IMR-90 (cell line): ENCODE results near the gene MCF2L2. TPM values are rescaled to one million over a fixed set of nuclear protein-coding genes. Genes with fewer than 3 reads are reported as not detected.
A peak's percentile ranks its signal among the peaks of the same experiment; 100 is the strongest.

Experiments used
- ATAC-seq: fragments of 200-7000 bp; cut with Tn5 transposase; 2 replicates; pipeline ENCODE4 v1.9.1; 2020; ENCODE audit warnings: low read depth, mild to moderate bottlenecking, moderate library complexity
- BruUV-seq: library from RNA; stranded (reverse); fragments of 400-500 nt; replicated peaks from 2 replicates; lab custom pipeline; 2021; lab: Mats Ljungman, UMichigan
- CTCF ChIA-PET: fragments of 300-600 bp; formaldehyde crosslinking; extraction: SDS; loops from one replicate; lab custom pipeline; 2021; ENCODE audit warnings: antibody characterized with exemption; lab: Yijun Ruan, JAX
- POLR2A ChIA-PET: fragments of 300-600 bp; sonication (Branson Sonifier 250); formaldehyde crosslinking; loops from one replicate; lab custom pipeline; 2022; ENCODE audit warnings: antibody characterized with exemption; ENCODE audit not compliant: unreplicated experiment; lab: Charles Lee
- DNase-seq: peaks from one replicate; pipeline ENCODE4 v3.0.0; 2013
- H2AFZ ChIP-seq: replicated peaks from 2 replicates; pipeline ENCODE3; 2013; ENCODE audit warnings: low read length, mild to moderate bottlenecking; ENCODE audit not compliant: poor library complexity
- H2AK5ac ChIP-seq: 2 replicates; pipeline ENCODE4 v1.6.1; 2013; ENCODE audit warnings: low read depth, low read length, inconsistent platforms
- H2AK9ac ChIP-seq: replicated peaks from 2 replicates; pipeline ENCODE3; 2013; ENCODE audit warnings: mild to moderate bottlenecking, low read depth, low read length, moderate library complexity; ENCODE audit not compliant: poor library complexity
- H2BK120ac ChIP-seq: 2 replicates; pipeline ENCODE4 v1.6.1; 2013; ENCODE audit warnings: low read depth, low read length, inconsistent platforms
- H2BK15ac ChIP-seq: 3 replicates; pipeline ENCODE4 v1.6.1; 2013; ENCODE audit warnings: low read depth, low read length, inconsistent platforms
- H2BK20ac ChIP-seq: 2 replicates; pipeline ENCODE4 v1.6.1; 2013; ENCODE audit warnings: low read depth, mild to moderate bottlenecking, inconsistent platforms, low read length, moderate library complexity
- H2BK5ac ChIP-seq: 2 replicates; pipeline ENCODE4 v1.6.1; 2013; ENCODE audit warnings: mild to moderate bottlenecking, low read depth, low read length, inconsistent platforms; ENCODE audit not compliant: poor library complexity, severe bottlenecking
- H3K14ac ChIP-seq: replicated peaks from 2 replicates; pipeline ENCODE4 v1.6.1; 2013; ENCODE audit warnings: low read depth, low read length, inconsistent platforms
- H3K18ac ChIP-seq: 2 replicates; pipeline ENCODE4 v1.6.1; 2013; ENCODE audit warnings: low read depth, low read length, control low read depth
- H3K23ac ChIP-seq: 2 replicates; pipeline ENCODE4 v1.6.1; 2013; ENCODE audit warnings: low read depth, low read length, inconsistent platforms
- H3K27ac ChIP-seq: 2 replicates; pipeline ENCODE4 v1.5.1; 2013; ENCODE audit warnings: mild to moderate bottlenecking, control low read depth, low read length; ENCODE audit not compliant: insufficient read depth
- H3K27me3 ChIP-seq: 2 replicates; pipeline ENCODE4 v1.6.1; 2013; ENCODE audit warnings: low read length; ENCODE audit not compliant: control insufficient read depth, insufficient read depth
- H3K36me3 ChIP-seq: 2 replicates; pipeline ENCODE4 v1.6.1; 2013; ENCODE audit warnings: low read length, mixed read lengths; ENCODE audit not compliant: control insufficient read depth, insufficient read depth
- H3K4ac ChIP-seq: 2 replicates; pipeline ENCODE4 v1.6.1; 2013; ENCODE audit warnings: low read depth, low read length, inconsistent platforms
- H3K4me1 ChIP-seq: 2 replicates; pipeline ENCODE4 v1.6.1; 2013; ENCODE audit warnings: low read length, mixed read lengths; ENCODE audit not compliant: control insufficient read depth, insufficient read depth
- H3K4me2 ChIP-seq: 2 replicates; pipeline ENCODE4 v1.6.1; 2013; ENCODE audit warnings: low read depth, mild to moderate bottlenecking, control low read depth, low read length, moderate library complexity
- H3K4me3 ChIP-seq: 2 replicates; pipeline ENCODE4 v1.5.1; 2013; ENCODE audit warnings: low read depth, mild to moderate bottlenecking, control low read depth, low read length, moderate library complexity; ENCODE audit not compliant: insufficient read depth
- H3K56ac ChIP-seq: 2 replicates; pipeline ENCODE4 v1.6.1; 2013; ENCODE audit warnings: low read length, inconsistent platforms; ENCODE audit not compliant: insufficient read depth; ENCODE audit errors: extremely low read depth
- H3K79me1 ChIP-seq, 2 experiments: 2 replicates each; pipeline ENCODE4 v1.6.1; 2013; ENCODE audit warnings: low read length in 2 of 2, inconsistent platforms in 1 of 2, low read depth in 1 of 2
- H3K9ac ChIP-seq: 2 replicates; pipeline ENCODE4 v1.6.1; 2013; ENCODE audit warnings: low read depth, low read length, control low read depth
- H3K9me1 ChIP-seq: 2 replicates; pipeline ENCODE4 v1.6.1; 2013; ENCODE audit warnings: low read length, inconsistent platforms; ENCODE audit not compliant: insufficient read depth
- H3K9me3 ChIP-seq: 2 replicates; pipeline ENCODE4 v1.6.1; 2013; ENCODE audit warnings: low read length; ENCODE audit not compliant: control insufficient read depth, insufficient read depth
- H4K20me1 ChIP-seq: 2 replicates; pipeline ENCODE4 v1.6.1; 2013; ENCODE audit warnings: low read length, inconsistent platforms; ENCODE audit not compliant: insufficient read depth
- H4K5ac ChIP-seq: 2 replicates; pipeline ENCODE4 v1.6.1; 2013; ENCODE audit warnings: mild to moderate bottlenecking, low read depth, low read length, control low read depth
- H4K8ac ChIP-seq, 2 experiments: 2 replicates each; pipeline ENCODE4 v1.6.1; 2013; ENCODE audit warnings: low read depth in 2 of 2, low read length in 2 of 2, control low read depth in 1 of 2, inconsistent platforms in 1 of 2
- H4K91ac ChIP-seq: 2 replicates; pipeline ENCODE4 v1.6.1; 2013; ENCODE audit warnings: low read depth, low read length, inconsistent platforms; ENCODE audit not compliant: insufficient read depth
- BHLHE40 ChIP-seq: fragments of 150-350 bp; IDR thresholded peaks from 2 replicates; pipeline ENCODE4 v1.6.1; 2016; ENCODE audit warnings: mild to moderate bottlenecking, low read depth, low read length
- CEBPB ChIP-seq: IDR thresholded peaks from 2 replicates; pipeline ENCODE4 v1.6.1; 2012; ENCODE audit warnings: low read depth, low read length, improper control_type of control experiment
- CHD1 ChIP-seq: IDR thresholded peaks from 2 replicates; pipeline ENCODE4 v1.6.1; 2012; ENCODE audit warnings: low read depth, low read length, improper control_type of control experiment
- CTCF ChIP-seq: conservative IDR thresholded peaks from 2 replicates; pipeline ENCODE4 v1.5.1; 2012; ENCODE audit warnings: mild to moderate bottlenecking, low read depth, low read length, improper control_type of control experiment
- FOS ChIP-seq: fragments of 150-350 bp; IDR thresholded peaks from 2 replicates; pipeline ENCODE4 v1.6.1; 2016; ENCODE audit warnings: low read depth, low read length
- MAFK ChIP-seq: IDR thresholded peaks from 2 replicates; pipeline ENCODE4 v1.6.1; 2012; ENCODE audit warnings: low read depth, low read length, improper control_type of control experiment
- MAZ ChIP-seq: IDR thresholded peaks from 2 replicates; pipeline ENCODE4 v1.6.1; 2012; ENCODE audit warnings: low read depth, mild to moderate bottlenecking, low read length, improper control_type of control experiment, moderate library complexity, borderline replicate concordance
- MXI1 ChIP-seq: IDR thresholded peaks from 2 replicates; pipeline ENCODE4 v1.6.1; 2012; ENCODE audit warnings: low read depth, mild to moderate bottlenecking, low read length, moderate library complexity, borderline replicate concordance
- NFE2L2 ChIP-seq: fragments of 150-350 bp; IDR thresholded peaks from 2 replicates; pipeline ENCODE4 v1.6.1; 2016; ENCODE audit warnings: low read depth, mild to moderate bottlenecking, low read length
- POLR2A ChIP-seq: IDR thresholded peaks from 2 replicates; pipeline ENCODE4 v1.6.1; 2012; ENCODE audit warnings: mild to moderate bottlenecking, low read depth, low read length
- RAD21 ChIP-seq: IDR thresholded peaks from 2 replicates; pipeline ENCODE4 v1.6.1; 2012; ENCODE audit warnings: low read length, improper control_type of control experiment
- RCOR1 ChIP-seq: IDR thresholded peaks from 2 replicates; pipeline ENCODE4 v1.6.1; 2012; ENCODE audit warnings: mild to moderate bottlenecking, low read length, improper control_type of control experiment; ENCODE audit not compliant: insufficient replicate concordance
- RFX5 ChIP-seq: IDR thresholded peaks from 2 replicates; pipeline ENCODE4 v1.8.0; 2012; ENCODE audit warnings: low read depth, mild to moderate bottlenecking, low read length, moderate library complexity
- SMC3 ChIP-seq: fragments of 150-350 bp; IDR thresholded peaks from 2 replicates; pipeline ENCODE4 v1.6.1; 2016; ENCODE audit warnings: low read depth, mild to moderate bottlenecking, antibody characterized with exemption, low read length, moderate library complexity
- WGBS, 2 experiments: methylation state at CpG; one replicate each; pipeline versions ENCODE4 v1.1.5 to v1.1.7; 2013; ENCODE audit warnings: missing lambda C conversion rate in 2 of 2; ENCODE audit not compliant: insufficient read length in 1 of 2; ENCODE audit errors: extremely low coverage in 2 of 2; 5-methylcytosine and 5-hydroxymethylcytosine counted together
- dilution Hi-C: fragments of 300-500 bp; cut with HindIII; formaldehyde crosslinking; loops from one replicate; pipeline ENCODE4 v1.14.3; 2018; ENCODE audit warnings: low sequenced_read_pairs; ENCODE audit not compliant: unreplicated experiment
- in situ Hi-C: fragments of 300-500 bp; cut with MboI; formaldehyde crosslinking; loops from 3 replicates; pipeline ENCODE4 v1.14.3; 2019; ENCODE audit warnings: low sequenced_read_pairs, inconsistent platforms, mixed read lengths
- intact Hi-C: fragments of 100-400 bp; cut with micrococcal nuclease; formaldehyde crosslinking; loops from 2 replicates; pipeline ENCODE4 v1.10.0; 2022
- polyA plus RNA-seq, 3 experiments: library from polyadenylated mRNA; depleted of rRNA; stranded (reverse); fragments of >200 nt; gene quantifications; 2 replicates each; pipeline ENCODE4 v1.2.3, GENCODE V29; 2012; ENCODE audit warnings: low replicate concordance in 1 of 3
- total RNA-seq: library from RNA; depleted of rRNA; stranded (reverse); fragments of >200 nt; gene quantifications from 2 replicates; pipeline ENCODE4 v1.2.3, GENCODE V29; 2012
- TF ChIP-seq, protein P1 (sequence below): fragments of 150-350 bp; IDR thresholded peaks from 2 replicates; pipeline ENCODE4 v1.6.1; 2016; ENCODE audit warnings: low read depth, mild to moderate bottlenecking, low read length, moderate library complexity, borderline replicate concordance
- TF ChIP-seq, protein P2 (sequence below): fragments of 150-350 bp; IDR thresholded peaks from 2 replicates; pipeline ENCODE4 v1.6.1; 2017; ENCODE audit warnings: mild to moderate bottlenecking, antibody characterized with exemption, low read length, low read depth

The MCF2L2 gene
- total and polyA plus RNA-seq, 2 of the 4 experiments (the other 2 are of a cell fraction) = under 0.01 TPM; not detected in 1

GRCh38 chr3:183202004-183202722, 226.3 kb downstream of the MCF2L2 start:
- Histone ChIP-seq H4K20me1 (no peaks in the 10 kb centered on the region), H2BK15ac (no peak overlapping the region), H2AK9ac (no peak overlapping the region), H2AK5ac (no peak overlapping the region), H3K14ac (no peak overlapping the region), H2BK120ac (no peak overlapping the region), H3K9ac (no peak overlapping the region), H2BK5ac (no peak overlapping the region), H3K23ac (no peak overlapping the region), H3K79me1 (no peaks in the 10 kb centered on the region), H3K36me3 (no peaks in the 10 kb centered on the region), H3K4me2 (0 out of 2 replicates have a peak overlapping the region, but pooled peaks have one; percentile 25), H3K18ac (no peak overlapping the region), H2BK20ac (no peak overlapping the region), H3K27ac (no peak overlapping the region), H4K5ac (no peak overlapping the region), H3K9me3 (no peaks in the 10 kb centered on the region), H3K56ac (no peak overlapping the region), H4K8ac (no peak overlapping the region), H2AFZ (no peak overlapping the region), H3K4me3 (no peak overlapping the region), H3K27me3 (peaks cover 3% of the 10 kb centered on the region; the same call in 1 of the 2 replicates), H3K4me1 (no peaks in the 10 kb centered on the region), H3K9me1 (no peaks in the 10 kb centered on the region), H4K91ac (no peak overlapping the region), H3K4ac (no peak overlapping the region)
- no TSS peak for BruUV-seq
- TF ChIP-seq CHD1 (no peak), MXI1 (no peak), CEBPB (no peak), BHLHE40 (no peak), CTCF (no peak), RAD21 (no peak), MAZ (no peak), POLR2A (no peak), RFX5 (no peak), FOS (no peak), RCOR1 (no peak), NFE2L2 (no peak), MAFK (no peak), SMC3 (no peak)
- TF ChIP-seq, protein P1, sequence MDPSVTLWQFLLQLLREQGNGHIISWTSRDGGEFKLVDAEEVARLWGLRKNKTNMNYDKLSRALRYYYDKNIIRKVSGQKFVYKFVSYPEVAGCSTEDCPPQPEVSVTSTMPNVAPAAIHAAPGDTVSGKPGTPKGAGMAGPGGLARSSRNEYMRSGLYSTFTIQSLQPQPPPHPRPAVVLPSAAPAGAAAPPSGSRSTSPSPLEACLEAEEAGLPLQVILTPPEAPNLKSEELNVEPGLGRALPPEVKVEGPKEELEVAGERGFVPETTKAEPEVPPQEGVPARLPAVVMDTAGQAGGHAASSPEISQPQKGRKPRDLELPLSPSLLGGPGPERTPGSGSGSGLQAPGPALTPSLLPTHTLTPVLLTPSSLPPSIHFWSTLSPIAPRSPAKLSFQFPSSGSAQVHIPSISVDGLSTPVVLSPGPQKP = no peak
- TF ChIP-seq, protein P2, sequence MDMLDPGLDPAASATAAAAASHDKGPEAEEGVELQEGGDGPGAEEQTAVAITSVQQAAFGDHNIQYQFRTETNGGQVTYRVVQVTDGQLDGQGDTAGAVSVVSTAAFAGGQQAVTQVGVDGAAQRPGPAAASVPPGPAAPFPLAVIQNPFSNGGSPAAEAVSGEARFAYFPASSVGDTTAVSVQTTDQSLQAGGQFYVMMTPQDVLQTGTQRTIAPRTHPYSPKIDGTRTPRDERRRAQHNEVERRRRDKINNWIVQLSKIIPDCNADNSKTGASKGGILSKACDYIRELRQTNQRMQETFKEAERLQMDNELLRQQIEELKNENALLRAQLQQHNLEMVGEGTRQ = no peak
- CTCF ChIA-PET = no interaction called here
- dilution Hi-C loops = no loop called here
- in situ Hi-C loops = no loop called here
- 50% methylated on average over 2 of the region's 4 CpGs; no CpG with 5 or more reads in 1 of the 2 experiments for WGBS, 2 experiments
- ATAC-seq = no peak
- intact Hi-C loops = no loop called here
- POLR2A ChIA-PET = no interaction called here
- DNase-seq = no peak
